GM19099 (cell line): ENCODE data around the gene TOPORS.

Source experiments
- POLR2A ChIP-seq: IDR thresholded peaks from 3 replicates; pipeline ENCODE4 v1.6.1; 2011; ENCODE audit warnings: low read depth; ENCODE audit not compliant: insufficient read length; ENCODE audit errors: extremely low read depth

TOPORS gene

DNA sequence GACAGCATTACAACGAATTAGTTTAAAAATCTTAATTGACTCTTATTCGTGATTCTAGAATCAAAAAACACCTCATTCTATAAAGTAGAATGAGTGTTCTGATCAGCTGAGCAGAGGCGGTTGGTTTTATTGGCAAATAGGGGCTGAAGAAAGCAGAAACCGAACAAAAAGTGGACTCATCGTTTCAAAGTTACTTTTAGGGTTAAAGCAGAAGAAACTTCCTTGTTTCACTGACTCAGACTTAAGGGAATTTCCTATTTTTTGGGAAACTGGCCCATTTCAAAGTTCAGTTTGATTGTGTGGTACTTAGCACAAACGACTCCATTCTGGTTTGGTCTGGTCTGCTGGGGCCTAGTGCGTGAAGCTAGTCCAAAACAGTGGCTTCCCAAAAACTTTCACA lies 21.4 kb upstream of the TOPORS start:
- TF ChIP-seq POLR2A, result no peak

DNA sequence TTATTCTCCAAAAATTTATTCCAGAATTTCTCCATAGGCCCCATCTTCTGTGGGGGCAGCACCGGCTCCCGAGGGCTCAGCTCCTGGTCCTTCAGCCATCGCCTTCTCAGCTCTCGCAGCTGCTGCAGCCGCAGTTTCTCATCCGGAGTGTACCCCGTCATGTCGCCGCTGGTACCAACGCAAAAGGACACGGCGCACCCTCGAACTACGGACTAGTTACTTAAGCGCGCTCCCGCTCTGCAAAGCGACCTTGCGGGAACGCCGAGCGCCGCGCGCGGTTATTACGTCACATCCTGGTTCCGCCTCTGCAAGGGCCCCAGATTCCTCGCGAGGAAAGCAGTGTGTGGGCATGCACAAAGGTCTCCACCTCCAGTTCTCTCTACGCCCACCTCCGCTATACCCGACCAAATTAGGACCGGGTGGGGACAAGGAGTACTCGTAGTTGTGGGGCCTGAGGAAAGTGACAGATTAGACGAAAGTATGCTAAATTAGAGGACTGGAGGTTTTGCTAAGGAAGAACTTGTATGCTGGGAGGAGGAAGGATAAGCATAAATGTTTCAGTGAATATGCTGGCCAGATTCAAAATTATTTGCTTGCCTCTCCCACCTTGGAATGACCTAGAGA lies 20.6 kb upstream of the TOPORS start, which contains the start of gene NDUFB6:
Gene NDUFB6, minus strand, starts transcription at position 260 of the 624 bp plus-strand sequence. Its CDS starts 99 bp downstream, at position 161.
- peak; percentile 84 for TF ChIP-seq POLR2A

DNA sequence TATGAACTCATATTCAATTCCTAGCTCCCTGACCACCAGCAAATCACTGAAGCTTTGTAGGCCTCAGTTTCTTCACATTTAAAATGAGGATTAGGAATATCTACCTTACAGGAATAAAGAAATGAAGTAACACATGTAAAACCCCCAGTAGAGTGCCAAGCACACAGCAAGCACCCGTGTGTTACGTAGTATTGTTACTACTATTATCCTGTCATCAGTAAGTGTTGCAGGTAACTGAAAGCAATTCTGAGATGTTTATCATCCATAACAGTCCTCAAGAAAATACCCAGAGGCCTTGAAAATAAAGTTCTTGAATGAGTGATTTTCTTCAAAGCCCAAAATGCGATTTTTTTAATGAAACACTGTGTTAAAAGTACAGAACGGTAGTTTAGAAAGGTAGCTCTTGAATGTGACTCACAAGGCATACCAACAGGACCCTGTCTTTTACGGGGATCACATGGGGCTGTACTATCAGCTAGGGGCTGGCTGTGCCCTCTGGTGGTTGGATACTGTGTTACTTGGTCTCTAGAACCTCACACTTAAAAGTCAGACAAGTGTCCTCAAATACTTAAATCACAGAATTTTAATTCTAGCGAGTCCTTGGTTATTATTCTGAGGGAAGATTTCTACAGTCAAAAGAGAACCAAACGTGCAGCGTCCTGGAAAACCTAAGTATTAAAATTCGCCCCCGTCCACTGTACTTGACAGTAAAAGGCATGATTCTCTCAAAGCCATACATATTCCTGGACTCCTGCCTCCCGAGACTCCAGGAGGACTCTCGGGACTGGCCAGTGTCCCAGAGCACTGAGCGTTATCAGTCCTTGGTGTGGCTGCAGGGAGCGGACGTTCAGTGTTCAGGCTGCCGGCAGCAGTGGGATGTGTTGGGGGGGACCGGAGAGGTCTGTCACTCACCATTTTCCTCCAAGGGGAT lies 19.8 kb upstream of the TOPORS start:
- no peak for TF ChIP-seq POLR2A

DNA sequence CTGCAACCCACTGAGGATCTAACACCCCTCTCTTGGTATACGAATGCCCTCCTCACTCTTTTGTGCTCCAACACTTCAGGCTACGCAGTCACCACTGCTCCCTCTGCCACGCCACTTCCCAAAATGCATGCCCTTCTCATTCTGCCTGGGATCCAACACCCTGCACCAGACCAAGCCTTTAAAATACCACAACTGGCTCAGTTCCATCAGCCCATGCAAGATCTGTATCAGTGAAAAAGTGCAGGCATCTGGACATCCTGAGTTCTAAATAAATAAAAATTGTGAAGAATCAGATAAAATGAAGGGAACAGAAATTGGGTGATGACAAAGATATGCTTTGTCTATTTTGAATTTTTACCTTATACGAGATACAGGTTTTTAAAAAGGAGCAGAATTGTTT lies 17.9 kb upstream of the TOPORS start:
- no peak for TF ChIP-seq POLR2A

DNA sequence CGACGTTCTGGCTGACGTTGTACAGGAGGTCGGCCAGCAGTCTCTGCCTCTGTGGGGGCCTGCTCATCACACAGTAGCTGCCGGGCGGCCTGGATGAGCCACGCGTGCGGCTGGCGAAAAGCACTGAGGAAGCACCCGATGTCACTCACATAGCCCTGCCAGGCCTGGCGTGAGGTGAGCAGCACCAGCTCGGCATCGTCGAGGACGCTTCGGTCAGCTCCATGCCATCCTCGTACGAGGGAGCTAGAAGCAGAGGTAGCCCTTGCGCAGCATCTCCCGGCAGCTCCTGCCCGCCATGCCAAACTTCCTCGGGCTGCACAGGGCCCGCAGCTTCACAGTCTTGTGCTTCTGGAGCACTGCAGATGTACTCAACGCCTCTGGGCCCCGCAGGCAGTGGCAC lies 14.4 kb upstream of the TOPORS start:
- TF ChIP-seq POLR2A, result no peak

DNA sequence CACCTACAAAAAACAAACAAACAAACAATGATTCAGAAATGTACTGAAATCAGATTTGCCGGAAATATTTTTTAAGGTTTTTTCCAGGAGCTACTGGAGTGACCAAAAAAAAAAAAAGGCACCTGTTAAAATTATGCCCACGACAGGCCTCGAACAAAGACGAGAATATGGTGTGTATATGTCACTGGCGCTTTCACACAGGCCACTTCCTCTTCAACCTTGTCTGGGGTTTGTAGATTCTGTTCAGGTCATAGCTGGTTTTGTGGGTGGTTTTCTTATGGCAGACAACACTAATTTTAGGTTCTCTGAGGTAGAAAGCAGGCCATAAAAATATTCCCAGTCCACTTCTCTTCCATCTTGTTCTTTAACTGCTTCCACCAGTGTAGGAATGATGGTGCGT lies 13.6 kb upstream of the TOPORS start:
- no peak for TF ChIP-seq POLR2A

DNA sequence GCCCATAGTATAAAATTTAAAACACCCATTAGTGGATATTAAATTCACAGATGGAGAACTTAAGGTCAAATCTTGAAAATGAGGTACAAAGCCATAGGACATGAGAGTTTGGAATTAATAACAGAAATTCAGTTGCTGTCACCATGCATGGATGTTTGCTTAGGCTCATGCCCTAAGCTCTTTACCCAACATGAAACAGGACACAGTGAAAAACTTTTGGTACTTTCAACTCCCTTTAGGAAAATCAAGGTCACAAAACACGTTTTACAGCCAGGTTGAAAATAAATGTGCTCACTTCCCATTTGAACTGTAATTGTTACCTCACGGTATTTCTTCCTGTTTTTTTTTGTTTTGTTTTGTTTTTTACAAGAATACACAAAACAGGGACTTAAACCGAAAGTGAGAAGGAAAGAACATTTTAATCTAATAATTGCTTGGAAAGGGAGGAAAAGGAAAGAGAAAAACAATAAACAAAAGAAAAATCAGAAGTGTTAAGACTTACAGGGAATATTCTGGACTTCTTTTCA lies 6.1 kb upstream of the TOPORS start:
- TF ChIP-seq POLR2A, result no peak

DNA sequence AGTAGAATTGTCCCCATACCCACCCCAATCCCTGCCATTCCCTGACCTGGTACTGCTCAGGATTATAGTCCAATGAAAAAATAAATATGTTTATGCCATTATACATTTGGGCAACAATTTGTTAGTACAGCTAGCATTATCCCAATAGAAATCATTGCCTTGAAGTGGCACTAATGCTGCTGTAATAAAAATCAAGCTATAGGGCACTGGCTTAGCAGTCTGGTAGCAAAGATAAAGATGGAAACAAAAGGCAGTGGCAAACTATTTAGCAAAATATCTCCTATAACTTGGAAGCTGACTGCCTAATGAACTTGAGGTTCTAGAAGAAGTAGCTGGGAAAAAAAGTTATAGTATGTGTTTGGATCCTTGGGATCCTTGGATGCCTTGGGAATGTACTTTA lies 2.2 kb upstream of the TOPORS start:
- no peak for TF ChIP-seq POLR2A

DNA sequence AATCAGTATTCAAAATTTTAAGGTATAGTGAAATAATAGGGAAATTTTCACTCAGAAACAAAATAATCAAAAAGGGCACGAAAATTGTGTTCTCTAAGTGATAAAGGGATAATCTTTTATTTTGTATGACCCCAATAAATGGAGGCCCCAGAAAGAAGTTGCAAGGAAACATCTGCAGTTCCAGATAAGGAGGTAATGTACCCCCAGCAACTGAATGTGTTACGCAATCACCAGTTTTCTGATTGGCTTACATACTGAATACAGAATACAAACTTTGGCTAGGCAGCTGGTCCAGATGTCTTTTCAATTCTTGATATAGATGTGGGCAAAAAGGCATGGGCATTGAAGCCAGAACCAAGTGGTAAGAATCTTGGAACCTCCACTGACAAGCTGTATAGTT lies 1.7 kb upstream of the TOPORS start:
- no peak for TF ChIP-seq POLR2A

DNA sequence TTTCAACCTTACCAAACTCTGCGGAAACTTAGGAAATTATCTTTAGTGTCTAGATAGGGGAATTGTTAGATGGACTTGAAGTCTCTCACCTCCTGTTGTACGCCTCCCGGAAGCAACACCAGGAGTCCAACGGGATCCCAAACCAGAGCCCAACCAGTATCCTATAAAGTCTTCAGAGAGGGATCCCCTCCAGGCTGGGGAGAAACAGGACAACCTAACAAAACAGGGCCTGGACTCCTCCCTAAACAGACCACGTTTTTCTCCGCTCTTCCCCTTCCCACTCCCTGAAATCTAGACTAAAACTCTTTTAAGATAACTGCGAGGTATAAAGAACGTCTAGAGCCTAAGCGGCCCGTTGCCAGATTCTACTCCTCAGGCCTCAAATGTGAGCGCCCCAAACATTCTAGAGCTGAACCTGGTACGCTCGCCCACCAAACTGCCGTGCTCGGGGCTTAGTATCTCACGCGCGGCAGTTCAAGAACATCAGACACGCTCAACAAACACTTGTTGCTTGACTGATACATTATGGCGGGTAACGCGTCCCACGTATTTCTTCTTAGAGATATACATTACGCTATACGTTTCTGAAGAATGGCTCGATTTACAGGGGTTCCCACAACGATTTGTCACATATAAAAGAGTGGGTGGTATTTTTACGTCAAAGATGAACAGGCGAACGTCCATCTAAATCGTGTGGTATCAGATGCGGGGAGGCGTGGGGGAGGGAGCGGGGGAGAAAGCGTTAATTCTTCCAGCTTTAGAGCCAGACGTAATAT lies 922 bp downstream of the TOPORS start:
- peak; percentile 10 for TF ChIP-seq POLR2A

DNA sequence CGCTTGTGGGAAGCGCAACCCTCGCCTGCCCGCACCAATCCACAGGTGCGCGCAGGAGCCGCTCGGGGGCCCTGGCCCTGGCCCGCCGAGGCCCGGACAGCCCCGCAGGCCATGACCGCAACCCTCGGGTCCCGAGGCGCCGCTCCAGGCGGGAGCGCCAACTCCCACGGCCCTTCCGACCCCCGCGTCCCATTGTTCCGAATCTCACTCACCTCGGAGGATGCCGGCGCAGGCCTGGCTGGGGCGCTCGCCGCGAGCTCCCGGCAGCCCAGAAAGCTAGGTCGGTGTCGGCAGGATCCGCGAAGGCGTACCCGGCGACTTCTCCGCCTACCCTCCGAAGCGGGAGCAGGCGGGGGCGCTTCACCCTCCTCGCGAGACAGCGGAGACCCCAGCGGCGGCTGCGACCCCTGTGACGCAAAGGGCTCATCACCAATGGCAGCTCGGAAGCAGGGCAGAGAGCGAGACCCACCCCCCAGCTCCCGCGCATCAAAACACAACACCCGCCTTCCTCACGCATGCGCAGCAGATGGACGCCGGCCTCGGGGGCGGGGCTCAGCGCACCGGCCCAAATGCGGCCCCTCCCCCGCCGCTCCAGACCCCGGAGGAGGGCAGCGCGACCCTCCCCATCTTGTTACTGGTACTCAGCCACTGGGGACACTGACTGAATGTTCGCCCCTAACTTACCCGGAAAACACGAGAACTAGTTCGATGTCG lies 1.7 kb downstream of the TOPORS start:
- no peak for TF ChIP-seq POLR2A

DNA sequence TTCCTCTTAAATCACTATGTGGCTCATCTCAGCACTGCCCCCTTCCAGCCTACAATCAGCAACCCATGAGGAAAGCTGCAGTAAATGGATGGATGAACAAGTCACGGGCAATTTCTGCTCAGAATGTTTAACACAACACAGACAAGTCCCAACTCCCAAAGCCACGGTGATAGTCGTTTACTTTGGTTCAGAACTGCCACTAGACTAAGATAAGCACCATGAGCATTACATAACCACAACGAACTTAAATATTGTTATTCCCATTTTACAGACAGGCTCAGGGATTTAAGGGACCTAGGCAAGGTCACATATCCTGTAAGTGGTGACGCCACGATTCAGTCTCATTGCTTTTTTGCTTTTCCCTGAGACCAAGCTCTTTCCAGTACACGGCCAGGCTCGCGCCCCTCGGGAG lies 2.2 kb downstream of the TOPORS start:
- no peak for TF ChIP-seq POLR2A

DNA sequence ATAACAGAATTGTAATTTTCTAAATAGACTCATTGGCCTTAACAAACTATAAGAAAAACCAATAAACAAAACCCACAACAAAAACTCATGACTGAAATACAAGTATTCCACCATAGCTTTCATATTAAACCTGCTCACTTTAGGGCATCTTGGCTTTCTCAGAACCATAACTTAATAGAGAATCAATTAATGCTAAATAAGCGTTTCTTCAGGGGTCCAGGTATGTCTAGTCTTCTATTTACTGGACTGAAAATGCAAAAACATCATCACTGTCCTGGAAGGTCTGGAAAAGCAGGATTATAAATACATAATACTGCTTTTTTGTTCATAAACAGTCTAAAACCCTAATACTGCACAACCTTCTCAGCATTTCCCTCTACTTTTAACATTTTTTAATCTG lies 6.5 kb downstream of the TOPORS start:
- TF ChIP-seq POLR2A, result no peak

DNA sequence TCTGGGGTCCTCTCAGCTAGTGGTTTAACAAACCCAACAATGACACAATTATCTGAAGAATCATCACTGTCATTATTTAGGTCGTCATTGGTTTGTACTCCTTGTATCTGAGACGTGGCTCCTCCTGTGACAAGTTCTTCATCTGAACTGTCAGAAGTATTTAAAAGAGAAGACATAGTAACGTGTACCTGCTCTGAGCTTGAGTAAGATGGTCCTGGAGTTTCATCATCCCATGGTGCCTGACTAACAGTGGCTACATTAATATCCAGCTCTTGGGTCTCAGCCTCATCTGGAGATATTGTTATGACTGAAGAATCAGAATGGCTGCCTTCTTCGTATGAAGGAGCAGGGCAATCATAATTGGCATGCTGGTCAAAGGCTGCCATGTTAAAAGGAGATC lies 9.3 kb downstream of the TOPORS start:
- TF ChIP-seq POLR2A, result no peak
